GM21381 (cell line): ENCODE results near the gene CADPS2.

Source experiments
- ATAC-seq: cut with Tn5 transposase; IDR thresholded peaks from one replicate; pipeline ENCODE4 v1.9.1; 2021; ENCODE audit warnings: mild to moderate bottlenecking, moderate library complexity; ENCODE audit not compliant: unreplicated experiment

Gene CADPS2

GRCh38 chr7:122327969-122328368 lies 558.3 kb downstream of the CADPS2 start:
- ATAC-seq: no peak

GRCh38 chr7:122316467-122317388 lies 569.5 kb downstream of the CADPS2 start:
- no peak for ATAC-seq

- ATAC-seq: no peak
Observed at GRCh38 chr7:122315507-122316466, 570.5 kb downstream of the CADPS2 start.

- ATAC-seq: no peak
Observed at GRCh38 chr7:122314284-122314683, 572.0 kb downstream of the CADPS2 start.

DNA sequence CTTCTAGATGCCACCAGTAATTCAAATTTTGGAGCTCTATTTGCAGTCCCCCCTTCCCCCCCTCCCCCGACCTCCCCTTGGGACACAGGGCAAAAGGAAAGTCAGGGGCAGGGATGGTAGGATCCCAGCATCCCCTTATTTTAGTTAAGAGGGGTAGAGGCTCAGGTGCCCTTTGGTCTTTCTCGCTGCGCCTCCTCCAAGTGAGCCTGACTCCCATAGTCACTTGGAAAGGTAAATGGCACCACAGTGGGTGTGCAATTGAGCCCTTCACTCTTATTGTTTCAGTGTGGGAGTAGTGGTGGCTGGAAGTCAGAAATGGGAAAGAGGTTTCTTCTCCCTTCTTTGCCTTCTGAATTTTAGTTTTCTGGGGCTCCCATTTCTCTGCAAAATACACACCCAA lies 573.5 kb downstream of the CADPS2 start:
- ATAC-seq: no peak

DNA sequence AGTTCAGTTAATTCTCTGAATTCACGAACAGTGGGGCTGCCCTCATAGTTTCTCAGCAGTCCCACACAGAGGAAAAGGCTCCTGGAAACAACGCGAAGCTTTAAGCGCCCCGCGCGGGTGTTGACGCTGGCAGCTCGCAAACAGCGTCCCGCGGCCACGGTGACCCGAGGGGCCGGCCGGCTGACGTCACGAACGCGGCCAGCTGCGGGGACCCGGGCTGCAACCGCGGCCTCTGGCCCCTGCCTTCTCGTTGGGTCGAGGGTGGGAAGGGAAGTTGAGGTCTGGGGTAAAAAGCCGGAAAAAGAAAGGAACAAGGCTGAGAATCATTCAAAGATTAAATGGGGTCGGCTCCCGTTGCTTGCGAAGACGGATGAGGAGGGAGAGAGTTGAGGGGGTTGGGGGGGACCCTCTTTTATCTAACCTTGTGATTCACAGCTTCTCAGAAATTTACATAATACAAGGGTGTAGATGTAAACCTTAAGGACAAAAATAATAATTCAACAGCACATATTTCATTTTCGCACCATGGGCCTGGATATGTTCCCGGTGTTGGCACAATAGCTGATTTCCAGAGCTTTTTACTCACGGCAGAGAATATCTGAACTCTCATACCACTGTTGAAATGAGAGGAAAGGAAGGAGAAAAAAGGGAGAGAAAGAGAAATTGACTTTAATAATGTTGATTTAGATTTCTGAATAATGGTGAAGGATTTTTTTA lies 574.4 kb downstream of the CADPS2 start:
- no peak for ATAC-seq

- no peak for ATAC-seq
Observed at GRCh38 chr7:122311050-122311700, 575.1 kb downstream of the CADPS2 start.

- peak; percentile 67 for ATAC-seq
Observed at GRCh38 chr7:122310119-122311021, 575.9 kb downstream of the CADPS2 start.

DNA sequence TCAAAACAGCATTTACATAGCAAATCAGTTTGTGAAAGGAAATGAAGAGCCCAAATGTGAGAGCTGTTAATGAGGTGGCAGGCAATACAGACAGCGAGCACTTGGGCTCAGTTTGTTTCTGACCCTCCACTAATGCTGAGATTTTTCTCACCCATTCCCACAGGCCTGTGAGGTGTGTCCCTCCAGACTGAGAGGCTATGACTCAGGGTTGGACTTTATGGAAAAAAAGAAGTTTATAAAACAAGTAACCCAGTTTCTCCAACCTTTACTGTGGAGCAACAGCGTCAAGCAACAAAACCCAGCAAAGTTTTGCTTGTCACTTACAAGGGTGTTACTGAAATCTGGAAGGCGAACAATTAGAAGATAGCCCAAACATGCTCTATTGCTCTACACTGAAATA lies 576.8 kb downstream of the CADPS2 start:
- ATAC-seq: no peak

DNA sequence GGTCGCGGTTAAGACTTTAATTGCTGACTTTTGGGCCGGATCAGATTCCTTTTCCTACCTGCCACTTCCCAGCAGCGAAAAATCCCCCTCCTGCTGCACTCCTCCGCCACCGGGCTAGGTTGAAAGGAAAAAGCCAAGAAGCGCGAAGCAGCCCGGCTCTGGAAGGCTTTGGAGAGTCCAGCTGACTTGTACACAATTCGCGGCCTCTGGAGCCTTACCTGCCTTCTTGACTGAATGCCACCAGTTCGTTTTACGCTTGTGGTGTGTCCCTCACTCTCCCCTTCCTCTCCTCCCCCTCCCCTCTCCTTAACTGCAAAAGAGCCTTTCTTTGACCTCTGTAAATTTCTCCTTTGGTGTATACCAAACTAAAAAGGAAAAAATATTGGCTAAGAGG lies 579.0 kb downstream of the CADPS2 start:
- ATAC-seq: no peak

GRCh38 chr7:122306320-122307227 lies 579.7 kb downstream of the CADPS2 start:
- no peak for ATAC-seq

DNA sequence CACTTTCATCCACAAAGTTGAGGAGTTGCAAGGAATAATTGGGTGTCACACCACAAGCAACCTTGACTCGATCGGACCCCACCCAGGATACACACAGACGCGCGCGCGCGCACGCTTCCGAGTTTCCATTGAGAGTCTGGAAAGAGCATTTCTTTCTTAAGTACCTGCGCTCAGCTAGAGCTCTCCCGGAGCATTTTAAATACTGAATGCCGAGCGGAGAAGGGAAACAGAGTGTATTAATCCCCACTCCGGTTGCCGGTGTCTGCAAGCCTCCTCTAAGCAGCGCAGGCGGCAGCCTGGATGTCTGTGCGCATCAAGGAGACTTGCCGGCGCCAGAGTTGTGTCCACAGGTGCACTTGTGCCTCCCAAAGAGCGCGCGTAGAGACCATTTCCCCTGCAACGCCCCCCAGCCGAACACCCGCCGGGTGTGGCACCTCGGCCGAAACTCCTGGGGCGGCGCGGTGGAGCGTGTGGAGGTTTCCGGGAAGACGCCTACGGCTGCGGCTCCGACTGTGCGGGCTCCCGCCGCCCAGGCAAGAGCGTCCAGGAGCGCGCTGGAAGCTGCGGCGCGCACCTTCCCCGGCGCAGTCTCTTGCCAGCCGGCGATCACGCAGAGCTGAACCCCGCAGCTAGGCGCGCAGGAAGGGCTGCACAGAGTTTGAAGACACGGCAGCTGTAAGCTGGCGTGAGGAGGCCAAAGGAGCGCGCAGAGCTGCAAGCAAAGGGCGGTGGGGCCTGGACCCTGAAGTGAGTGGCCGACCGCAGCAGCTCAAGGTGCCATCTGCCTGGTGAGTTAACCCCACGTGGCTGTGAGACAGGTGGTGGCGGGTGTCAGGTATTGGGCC lies 580.6 kb downstream of the CADPS2 start:
- ATAC-seq: no peak

DNA sequence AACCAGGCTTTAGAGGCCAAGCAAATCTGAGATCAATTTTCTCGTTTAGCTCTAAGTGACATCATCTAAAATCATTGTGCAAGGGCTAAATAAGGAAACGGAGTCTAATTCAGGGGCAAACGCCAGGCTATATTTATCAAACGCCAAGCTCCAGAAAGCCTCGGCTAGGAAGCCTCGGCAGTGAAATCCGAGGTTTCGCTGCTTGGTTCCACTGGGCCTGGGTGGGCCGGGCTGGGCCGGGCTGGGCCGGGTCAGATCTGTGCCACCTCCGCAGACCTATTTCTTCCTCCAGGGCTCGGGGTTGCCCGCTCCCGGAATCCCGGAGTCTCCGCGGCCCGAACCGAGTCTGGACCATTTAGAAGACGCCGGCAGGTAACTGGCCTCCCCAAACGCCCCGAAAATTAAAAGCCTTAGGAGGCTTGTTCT lies 581.3 kb downstream of the CADPS2 start:
- no peak for ATAC-seq

- ATAC-seq: no peak
Observed at GRCh38 chr7:122304319-122304975, 581.8 kb downstream of the CADPS2 start, which contains the start of gene FEZF1. TSS of gene FEZF1 (minus strand) at chr7:122304750. CDS start at chr7:122304437, 313 bp downstream.

DNA sequence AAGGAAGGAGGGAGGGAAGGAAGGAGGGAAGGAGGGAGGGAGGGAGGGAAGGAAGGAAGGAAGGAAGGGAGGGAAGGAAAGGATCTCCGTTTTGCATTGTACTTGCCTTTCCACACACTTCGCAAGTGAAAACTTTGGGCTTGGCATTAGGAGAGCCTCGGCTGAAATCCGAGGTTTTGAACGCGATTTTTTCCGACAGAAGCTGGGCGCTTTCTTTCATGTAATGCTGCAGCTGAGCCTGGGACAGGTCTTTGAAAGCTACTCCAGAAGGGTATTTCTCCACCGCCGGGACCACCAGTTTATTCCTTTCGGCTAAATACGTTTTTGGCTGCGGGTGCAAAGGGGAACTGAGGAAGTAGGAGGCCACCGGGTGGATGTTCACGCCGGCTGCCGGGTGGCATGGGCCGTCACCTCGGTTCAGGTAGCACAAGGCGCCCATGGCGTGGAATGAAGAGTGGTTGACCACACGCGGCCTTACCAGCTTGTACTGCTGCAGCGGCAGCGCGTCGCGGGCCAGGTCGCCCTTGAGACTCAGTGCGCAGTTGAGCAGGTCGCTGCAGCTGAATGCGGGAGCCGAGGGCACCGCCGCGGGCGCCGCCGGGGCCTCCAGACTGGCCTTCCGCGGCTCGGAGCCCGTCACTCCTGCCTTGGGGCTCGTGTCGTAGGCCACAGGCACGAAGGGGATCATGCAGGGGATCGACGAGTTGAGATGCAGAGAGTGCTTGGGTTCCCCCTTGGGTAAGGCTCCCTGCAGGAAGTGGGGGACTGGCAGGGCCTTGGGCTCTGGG lies 582.5 kb downstream of the CADPS2 start:
- no peak for ATAC-seq
